GM21360 (cell line): ENCODE data around the gene ANKRD23.

Source experiments
- ATAC-seq: cut with Tn5 transposase; IDR thresholded peaks from one replicate; pipeline ENCODE4 v1.9.1; 2021; ENCODE audit warnings: mild to moderate bottlenecking, moderate library complexity; ENCODE audit not compliant: unreplicated experiment

The ANKRD23 gene

DNA sequence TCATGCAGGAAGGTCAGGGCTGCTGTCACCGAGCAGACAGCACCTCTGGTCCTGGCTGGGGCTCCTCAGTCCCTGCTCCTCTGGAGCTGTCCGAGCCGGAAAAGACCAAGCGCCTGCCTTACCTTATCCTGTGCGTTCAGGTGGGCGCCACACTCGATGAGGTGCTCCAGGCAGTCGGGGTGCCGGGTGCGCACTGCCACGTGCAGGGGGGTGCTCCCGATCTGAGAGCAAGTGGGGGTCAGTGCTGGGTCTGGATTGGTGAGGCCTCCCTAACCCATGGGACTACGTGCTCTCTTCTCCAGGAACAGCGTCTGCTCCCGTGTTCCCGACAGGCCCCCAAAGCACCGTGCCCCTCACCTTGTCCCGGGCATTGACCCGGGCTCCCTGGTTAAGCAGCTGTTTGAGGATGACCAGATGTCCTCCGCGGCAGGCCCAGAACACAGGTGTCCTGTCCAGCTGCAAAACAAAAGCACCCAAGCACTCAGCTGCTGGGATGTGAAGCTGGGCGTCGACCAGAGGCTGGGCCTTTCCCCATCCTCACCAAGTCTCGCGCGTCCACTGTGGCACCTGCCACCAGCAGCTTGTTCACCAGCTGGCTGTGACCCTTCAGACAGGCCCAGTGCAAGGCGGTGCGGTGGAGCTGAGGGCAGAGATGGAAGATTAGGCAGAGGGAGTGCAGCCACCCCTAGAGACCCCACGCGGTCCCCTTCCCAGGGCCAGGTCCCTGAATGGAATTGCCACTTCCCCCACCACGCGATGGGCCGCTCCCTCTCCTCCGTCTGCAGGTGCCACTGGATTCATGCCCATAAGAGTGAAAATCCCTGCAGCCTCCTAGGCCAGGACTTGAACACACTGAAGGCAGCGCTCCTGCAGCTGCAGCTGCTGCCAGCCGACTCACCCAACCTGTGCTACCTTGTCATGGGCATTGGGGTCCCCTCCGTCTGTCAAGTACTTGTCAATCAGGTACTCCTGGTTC is 3.7 kb downstream of the ANKRD23 start:
- ATAC-seq = no peak

- peak; percentile 42 for ATAC-seq
Observed at GRCh38 chr2:96839293-96839874, 4.4 kb downstream of the ANKRD23 start.

GRCh38 chr2:96838345-96839292 is 5.2 kb downstream of the ANKRD23 start:
- ATAC-seq = peak; percentile 12

DNA sequence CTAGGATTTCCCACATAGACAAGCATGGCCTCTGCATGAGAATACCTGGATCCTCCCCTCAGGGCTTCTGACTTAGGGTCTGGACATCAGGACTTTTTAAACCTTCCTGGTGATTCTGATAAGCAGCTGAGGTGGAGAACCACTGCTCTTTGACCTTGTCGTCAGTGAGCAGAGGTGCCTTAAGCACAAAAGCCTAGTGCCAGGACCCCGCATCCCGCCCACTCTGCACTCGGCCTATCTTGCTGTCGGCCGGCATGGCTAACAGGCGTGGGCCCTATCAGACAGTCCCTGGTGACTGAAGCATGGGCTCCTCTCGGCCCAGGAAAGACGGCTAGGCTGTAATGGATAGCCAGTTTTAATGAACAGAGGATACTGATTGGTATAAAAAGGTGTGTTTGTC is 6.2 kb downstream of the ANKRD23 start:
- ATAC-seq = no peak

GRCh38 chr2:96835830-96836229 is 8.0 kb downstream of the ANKRD23 start:
- no peak for ATAC-seq

GRCh38 chr2:96832754-96833507 is 10.9 kb downstream of the ANKRD23 start:
- no peak for ATAC-seq

GRCh38 chr2:96832408-96832753 is 11.4 kb downstream of the ANKRD23 start:
- no peak for ATAC-seq

GRCh38 chr2:96831679-96832078 is 12.1 kb downstream of the ANKRD23 start:
- no peak for ATAC-seq

GRCh38 chr2:96830044-96830562 is 13.7 kb downstream of the ANKRD23 start:
- ATAC-seq = no peak

DNA sequence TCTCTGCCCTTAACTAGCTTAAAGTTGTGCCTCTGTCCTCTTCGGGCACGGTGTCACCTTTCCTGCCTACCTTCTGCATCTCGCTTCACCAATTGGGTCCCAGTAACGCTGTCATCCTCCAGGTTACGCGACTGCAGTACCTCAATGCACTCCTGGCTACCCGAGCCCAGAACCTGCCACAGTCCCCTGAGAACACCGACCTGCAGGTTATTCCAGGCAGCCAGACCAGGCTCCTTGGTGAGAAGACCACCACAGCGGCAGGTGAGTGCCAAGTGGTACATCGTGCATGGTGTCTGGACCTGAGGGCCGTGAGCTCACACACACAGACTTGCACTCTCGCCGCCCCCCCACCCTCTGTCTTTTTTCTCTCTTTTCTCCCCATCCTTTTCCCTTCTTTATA is 14.9 kb downstream of the ANKRD23 start:
- no peak for ATAC-seq

DNA sequence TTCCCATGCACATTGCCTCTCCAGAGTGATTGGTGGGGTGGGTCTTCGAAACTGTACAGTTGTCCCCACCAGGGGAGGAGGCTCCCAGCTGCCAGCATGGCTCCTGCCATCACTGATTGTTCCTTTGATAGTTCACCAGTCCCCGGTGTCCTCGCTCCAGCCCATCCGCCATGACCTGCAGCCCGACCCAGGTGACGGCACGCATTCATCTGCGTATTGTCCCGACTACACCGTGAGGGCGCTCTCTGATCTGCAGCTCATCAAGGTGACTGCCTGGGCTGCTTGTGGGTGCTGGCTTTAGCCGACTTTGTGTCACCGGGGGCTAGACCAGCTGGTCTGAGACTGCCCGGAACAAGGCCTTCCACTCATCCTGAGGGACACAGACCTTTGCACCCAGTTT is 15.4 kb downstream of the ANKRD23 start:
- no peak for ATAC-seq

GRCh38 chr2:96826546-96827278 is 17.1 kb downstream of the ANKRD23 start:
- no peak for ATAC-seq

GRCh38 chr2:96825057-96825456 is 18.8 kb downstream of the ANKRD23 start:
- ATAC-seq = no peak

DNA sequence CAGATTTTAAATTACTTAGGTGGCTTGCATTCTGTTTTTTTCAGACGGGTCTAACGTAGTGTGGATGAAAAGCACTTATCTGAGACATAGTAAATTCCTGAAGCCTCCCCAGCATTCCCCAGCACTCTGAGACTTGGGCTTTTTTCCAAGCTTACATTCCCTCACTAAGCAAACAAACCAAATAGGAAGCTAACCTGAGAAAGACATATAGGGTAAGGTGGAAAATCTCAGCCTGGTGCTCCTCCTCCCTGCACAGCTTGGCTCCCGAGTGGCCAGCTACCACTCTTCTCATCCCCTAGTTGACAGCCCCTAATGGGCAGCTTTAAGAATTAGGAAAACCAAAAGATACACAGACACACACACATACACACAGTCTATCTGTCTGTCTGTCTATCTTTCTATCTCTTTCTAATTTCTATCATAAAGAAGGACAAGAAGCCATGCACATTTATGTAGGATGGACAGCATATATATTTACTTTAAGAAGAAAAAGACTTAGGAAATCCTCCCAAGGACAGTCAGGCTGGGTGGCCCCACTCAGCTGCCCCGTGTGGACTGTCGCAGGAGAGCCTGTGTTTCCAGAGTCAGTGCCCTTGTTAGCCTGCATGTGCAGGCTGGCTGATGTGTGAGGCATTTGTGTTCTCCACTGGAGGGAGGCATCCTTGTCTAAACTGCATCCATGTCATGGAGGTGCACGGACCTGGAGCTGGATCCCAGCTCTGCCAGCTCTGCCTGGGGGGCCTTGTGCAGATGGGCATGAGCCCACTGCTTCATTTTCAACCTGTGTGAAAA is 19.5 kb downstream of the ANKRD23 start:
- no peak for ATAC-seq

GRCh38 chr2:96823198-96823597 is 20.6 kb downstream of the ANKRD23 start:
- ATAC-seq = no peak

DNA sequence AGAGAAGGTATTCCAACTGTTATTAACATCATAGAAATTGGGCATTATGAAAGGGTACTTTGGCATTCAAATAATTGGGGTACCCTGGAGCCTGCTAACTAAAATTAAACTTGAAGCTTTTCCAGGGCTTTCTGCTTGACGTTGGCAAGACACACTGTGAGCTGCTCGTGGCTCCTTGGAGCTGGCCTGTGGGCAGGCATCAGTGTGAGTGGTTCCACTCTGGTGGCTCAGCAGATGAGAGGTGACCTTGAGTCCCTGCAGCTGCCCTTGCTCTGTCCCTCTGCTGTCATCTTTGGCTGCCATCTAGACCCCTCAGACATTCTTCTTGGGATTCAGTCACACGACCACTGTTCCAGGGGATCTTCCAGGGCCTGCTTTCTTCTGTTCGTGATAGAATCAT is 21.0 kb downstream of the ANKRD23 start:
- no peak for ATAC-seq

- no peak for ATAC-seq
Observed at GRCh38 chr2:96821113-96821675, 22.6 kb downstream of the ANKRD23 start.

- ATAC-seq = no peak
Observed at GRCh38 chr2:96819876-96820511, 23.8 kb downstream of the ANKRD23 start.
